ENCODE data around the gene PPM1L. TPM values are rescaled to one million over a fixed set of nuclear protein-coding genes. Genes with fewer than 3 reads are reported as not detected.

The PPM1L gene
- total RNA-seq, 1 experiment from 2014 or later: 5.0 TPM

DNA sequence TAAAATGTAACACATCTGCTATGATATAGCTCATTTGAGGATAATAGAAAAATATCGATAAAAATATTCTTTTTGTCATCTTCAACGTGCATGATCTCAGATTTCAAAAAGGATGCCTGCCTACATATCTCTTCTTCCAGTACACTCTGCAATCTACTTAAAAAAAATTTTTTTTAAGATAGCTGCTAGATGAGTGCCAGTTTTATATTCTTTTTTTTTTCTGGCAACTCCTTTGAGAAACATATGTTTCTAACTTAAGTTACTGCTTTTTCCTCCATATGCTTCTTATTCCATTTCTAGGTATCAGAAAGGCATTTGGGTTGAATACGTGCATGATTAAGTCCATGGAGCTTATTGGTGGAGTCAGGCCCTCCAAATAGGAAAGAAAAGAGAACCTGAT is 160.4 kb downstream of the PPM1L start:
- H3K9me3 ChIP-seq (ENCODE audit: insufficient read depth, low read depth): no peaks in the 10 kb centered on the region
- no peak for DNase-seq
- H3K4me3 ChIP-seq: no peak overlapping the region
- ChIA-PET POLR2A (ENCODE audit: unreplicated experiment) (no interaction called here), CTCF (interaction anchor here (1.7 kb wide), 1 partner anchor 10 kb away, joined by 4 read pairs; no protein-coding TSS in a partner anchor)
- H2AFZ ChIP-seq: no peak overlapping the region
- BruUV-seq (replicated peaks): no TSS peak
- no peak overlapping the region for H3K27ac ChIP-seq
- no peaks in the 10 kb centered on the region for H3K27me3 ChIP-seq (ENCODE audit: insufficient read depth, low read depth)
- H3K4me2 ChIP-seq: no peak overlapping the region
- H3K36me3 ChIP-seq (ENCODE audit: low read depth): no peaks in the 10 kb centered on the region
- no peaks in the 10 kb centered on the region for H3K4me1 ChIP-seq (replicated peaks; ENCODE audit: insufficient read depth)
- H3F3A ChIP-seq (ENCODE audit: insufficient read depth, low read depth): no peaks in the 10 kb centered on the region
- no peak for TF ChIP-seq EZH2 (IDR thresholded peaks at IDR 0.05; ENCODE audit: low read depth)
- TF ChIP-seq, protein P1, sequence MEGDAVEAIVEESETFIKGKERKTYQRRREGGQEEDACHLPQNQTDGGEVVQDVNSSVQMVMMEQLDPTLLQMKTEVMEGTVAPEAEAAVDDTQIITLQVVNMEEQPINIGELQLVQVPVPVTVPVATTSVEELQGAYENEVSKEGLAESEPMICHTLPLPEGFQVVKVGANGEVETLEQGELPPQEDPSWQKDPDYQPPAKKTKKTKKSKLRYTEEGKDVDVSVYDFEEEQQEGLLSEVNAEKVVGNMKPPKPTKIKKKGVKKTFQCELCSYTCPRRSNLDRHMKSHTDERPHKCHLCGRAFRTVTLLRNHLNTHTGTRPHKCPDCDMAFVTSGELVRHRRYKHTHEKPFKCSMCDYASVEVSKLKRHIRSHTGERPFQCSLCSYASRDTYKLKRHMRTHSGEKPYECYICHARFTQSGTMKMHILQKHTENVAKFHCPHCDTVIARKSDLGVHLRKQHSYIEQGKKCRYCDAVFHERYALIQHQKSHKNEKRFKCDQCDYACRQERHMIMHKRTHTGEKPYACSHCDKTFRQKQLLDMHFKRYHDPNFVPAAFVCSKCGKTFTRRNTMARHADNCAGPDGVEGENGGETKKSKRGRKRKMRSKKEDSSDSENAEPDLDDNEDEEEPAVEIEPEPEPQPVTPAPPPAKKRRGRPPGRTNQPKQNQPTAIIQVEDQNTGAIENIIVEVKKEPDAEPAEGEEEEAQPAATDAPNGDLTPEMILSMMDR (conservative IDR thresholded peaks at IDR 0.05): no peak
- H4K20me1 ChIP-seq (ENCODE audit: insufficient read depth): no peaks in the 10 kb centered on the region; the same call in 1 of the 2 replicates
- H3K79me2 ChIP-seq (ENCODE audit: low read depth): no peaks in the 10 kb centered on the region
- no peaks in the 10 kb centered on the region for H3K9me2 ChIP-seq (ENCODE audit: insufficient read depth)
- intact Hi-C loops (cut with micrococcal nuclease; ENCODE audit: unreplicated experiment): no loop called here

DNA sequence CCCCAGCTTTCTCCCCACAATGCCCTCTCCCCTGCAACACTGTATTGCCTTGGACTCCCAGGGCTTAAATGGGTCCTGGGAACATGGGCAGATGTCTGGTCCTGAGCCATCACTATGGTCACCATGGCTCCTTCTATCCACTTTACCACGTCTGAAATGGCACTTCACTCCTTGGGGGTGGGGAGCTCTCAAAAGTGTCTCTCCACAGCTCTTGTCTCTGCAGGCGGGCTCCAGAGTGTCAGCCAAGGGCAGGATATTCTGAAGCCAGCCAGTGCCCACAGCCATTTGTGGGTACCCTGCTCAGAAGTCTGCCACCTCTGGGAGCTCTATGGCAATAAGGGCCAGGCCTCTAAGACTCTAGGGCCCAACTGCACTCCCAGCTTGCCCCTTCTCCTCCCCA is 163.9 kb downstream of the PPM1L start:
- no peak for DNase-seq
- ChIA-PET CTCF (interaction anchor here (0.5 kb wide), 1 partner anchor 241 kb away, joined by 3 read pairs; no protein-coding TSS in a partner anchor), POLR2A (ENCODE audit: unreplicated experiment) (no interaction called here)
- no peaks in the 10 kb centered on the region for H3K9me2 ChIP-seq (ENCODE audit: insufficient read depth)
- no peaks in the 10 kb centered on the region for H3K4me1 ChIP-seq (replicated peaks; ENCODE audit: insufficient read depth)
- no peaks in the 10 kb centered on the region for H3F3A ChIP-seq (ENCODE audit: insufficient read depth, low read depth)
- no peaks in the 10 kb centered on the region for H3K36me3 ChIP-seq (ENCODE audit: low read depth)
- TF ChIP-seq, protein P1 (conservative IDR thresholded peaks at IDR 0.05): no peak
- no peak for TF ChIP-seq EZH2 (IDR thresholded peaks at IDR 0.05; ENCODE audit: low read depth)
- no peaks in the 10 kb centered on the region; the same call in 1 of the 2 replicates for H4K20me1 ChIP-seq (ENCODE audit: insufficient read depth)
- intact Hi-C loops (cut with micrococcal nuclease; ENCODE audit: unreplicated experiment): loop anchor here (1.0 to 5.0 kb wide), 3 partner anchors 163 to 355 kb away; no protein-coding TSS in a partner anchor
- no peak overlapping the region for H3K4me2 ChIP-seq
- H3K4me3 ChIP-seq: no peak overlapping the region
- no peaks in the 10 kb centered on the region for H3K79me2 ChIP-seq (ENCODE audit: low read depth)
- no peak overlapping the region for H2AFZ ChIP-seq
- no peaks in the 10 kb centered on the region for H3K27me3 ChIP-seq (ENCODE audit: insufficient read depth, low read depth)
- no peaks in the 10 kb centered on the region for H3K9me3 ChIP-seq (ENCODE audit: insufficient read depth, low read depth)
- BruUV-seq (replicated peaks): no TSS peak
- no peak overlapping the region for H3K27ac ChIP-seq

DNA sequence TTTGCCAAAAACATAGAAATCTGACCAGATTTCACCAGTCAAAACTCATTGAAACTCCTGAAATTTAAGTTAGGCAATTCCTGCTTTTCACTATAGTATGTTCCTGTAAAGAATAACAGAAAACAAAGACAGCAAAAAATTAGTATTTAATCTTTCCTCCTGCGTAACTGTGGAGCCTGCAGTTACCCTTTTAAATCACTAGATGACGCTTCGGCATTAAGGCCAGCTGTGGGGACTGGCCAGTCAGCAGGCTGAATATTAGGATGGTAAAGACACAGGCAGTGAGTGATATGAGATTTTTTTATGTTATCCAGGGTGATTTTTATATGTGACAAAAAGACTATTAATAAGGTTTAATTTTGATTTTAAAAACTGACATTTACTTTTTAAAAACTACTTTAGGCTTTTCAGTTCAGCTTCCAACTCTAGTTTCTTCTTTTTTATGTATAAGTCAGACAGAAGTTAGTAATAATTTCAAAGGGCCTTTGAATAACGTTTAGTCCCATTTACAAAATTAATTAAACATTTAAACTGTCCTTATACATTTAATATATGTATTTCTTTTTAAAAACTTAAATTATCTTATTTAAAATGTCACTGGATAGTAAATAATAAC is 165.1 kb downstream of the PPM1L start:
- H4K20me1 ChIP-seq (ENCODE audit: insufficient read depth): no peaks in the 10 kb centered on the region; the same call in 1 of the 2 replicates
- POLR2A ChIA-PET (ENCODE audit: unreplicated experiment): interaction anchor here (0.6 kb wide), 1 partner anchor 167 kb away, joined by 6 read pairs; no protein-coding TSS in a partner anchor
- H3K79me2 ChIP-seq (ENCODE audit: low read depth): no peaks in the 10 kb centered on the region
- no peaks in the 10 kb centered on the region for H3F3A ChIP-seq (ENCODE audit: insufficient read depth, low read depth)
- H3K36me3 ChIP-seq (ENCODE audit: low read depth): no peaks in the 10 kb centered on the region
- no peak for TF ChIP-seq EZH2 (IDR thresholded peaks at IDR 0.05; ENCODE audit: low read depth)
- TF ChIP-seq, protein P1 (conservative IDR thresholded peaks at IDR 0.05): peak; percentile 91
- no TSS peak for BruUV-seq (replicated peaks)
- H3K9me3 ChIP-seq (ENCODE audit: insufficient read depth, low read depth): no peaks in the 10 kb centered on the region
- H3K27ac ChIP-seq: no peak overlapping the region
- H3K4me3 ChIP-seq: no peak overlapping the region
- H3K4me2 ChIP-seq: no peak overlapping the region
- H2AFZ ChIP-seq: no peak overlapping the region
- no peaks in the 10 kb centered on the region for H3K27me3 ChIP-seq (ENCODE audit: insufficient read depth, low read depth)
- H3K4me1 ChIP-seq (replicated peaks; ENCODE audit: insufficient read depth): no peaks in the 10 kb centered on the region
- CTCF ChIA-PET: interaction anchor here (0.6 kb wide), 1 partner anchor 316 kb away, joined by 5 read pairs; no protein-coding TSS in a partner anchor
- no peaks in the 10 kb centered on the region for H3K9me2 ChIP-seq (ENCODE audit: insufficient read depth)
- DNase-seq: peak in 1 of 2 experiments; percentile 28
- intact Hi-C loops (cut with micrococcal nuclease; ENCODE audit: unreplicated experiment): loop anchor here (1.0 to 5.0 kb wide), 3 partner anchors 344 to 503 kb away; no protein-coding TSS in a partner anchor

Data from PC-9 (cell line).